Measurements from ENCODE around the gene SOWAHC. TPM values are rescaled to one million over a fixed set of nuclear protein-coding genes. Genes with fewer than 3 reads are reported as not detected.
"Not testable (repeated sequence)": the region's sequence is repeated elsewhere in the genome, so short reads cannot be mapped to it uniquely, and the experiment has no call there.

Gene SOWAHC
- total RNA-seq, 1 experiment from 2014 or later, result 13.1 TPM

- CTCF ChIA-PET, result no interaction called here
- no peaks in the 10 kb centered on the region for H3K4me1 ChIP-seq (ENCODE audit: insufficient read depth, low read length, poor library complexity, severe bottlenecking)
- intact Hi-C loops (cut with micrococcal nuclease; ENCODE audit: unreplicated experiment), result no loop called here
- H3K27me3 ChIP-seq (replicated peaks; ENCODE audit: insufficient read depth, low read depth, low read length, poor library complexity), result no peaks in the 10 kb centered on the region
- H3K36me3 ChIP-seq (ENCODE audit: insufficient read depth, low read length, poor library complexity, severe bottlenecking), result no peaks in the 10 kb centered on the region
- no TSS peak for BruUV-seq (replicated peaks)
- TF ChIP-seq CTCF (conservative IDR thresholded peaks at IDR 0.05; ENCODE audit: low read depth, low read length) (no peak), EZH2 (IDR thresholded peaks at IDR 0.05; ENCODE audit: borderline replicate concordance, low read depth, low read length, poor library complexity, severe bottlenecking) (no peak)
- no peaks in the 10 kb centered on the region for H3K9me3 ChIP-seq (ENCODE audit: low read depth, low read length, poor library complexity, severe bottlenecking)
- no peak overlapping the region for H3K4me3 ChIP-seq (ENCODE audit: low read depth, low read length, poor library complexity, severe bottlenecking)
- DNase-seq (ENCODE audit: low spot score), result no peak
- no peak overlapping the region for H3K27ac ChIP-seq (ENCODE audit: low read depth, low read length, poor library complexity, severe bottlenecking)
- POLR2A ChIA-PET (ENCODE audit: low non-redundant PET), result no interaction called here
Observed at GRCh38 chr2:109636317-109636716, 22.2 kb downstream of the SOWAHC start.

GRCh38 chr2:109637749-109638570 is 23.8 kb downstream of the SOWAHC start:
- ChIA-PET CTCF (no interaction called here), POLR2A (ENCODE audit: low non-redundant PET) (no interaction called here)
- Histone ChIP-seq H3K9me3 (ENCODE audit: low read depth, low read length, poor library complexity, severe bottlenecking) (no peaks in the 10 kb centered on the region), H3K27me3 (replicated peaks; ENCODE audit: insufficient read depth, low read depth, low read length, poor library complexity) (no peaks in the 10 kb centered on the region), H3K27ac (ENCODE audit: low read depth, low read length, poor library complexity, severe bottlenecking) (no peak overlapping the region), H3K4me1 (ENCODE audit: insufficient read depth, low read length, poor library complexity, severe bottlenecking) (no peaks in the 10 kb centered on the region), H3K4me3 (ENCODE audit: low read depth, low read length, poor library complexity, severe bottlenecking) (no peak overlapping the region), H3K36me3 (ENCODE audit: insufficient read depth, low read length, poor library complexity, severe bottlenecking) (no peaks in the 10 kb centered on the region)
- no peak for DNase-seq (ENCODE audit: low spot score)
- BruUV-seq (replicated peaks), result no TSS peak
- intact Hi-C loops (cut with micrococcal nuclease; ENCODE audit: unreplicated experiment), result no loop called here
- TF ChIP-seq CTCF (conservative IDR thresholded peaks at IDR 0.05; ENCODE audit: low read depth, low read length), result no peak
- TF ChIP-seq EZH2 (IDR thresholded peaks at IDR 0.05; ENCODE audit: borderline replicate concordance, low read depth, low read length, poor library complexity, severe bottlenecking), result no peak

DNA sequence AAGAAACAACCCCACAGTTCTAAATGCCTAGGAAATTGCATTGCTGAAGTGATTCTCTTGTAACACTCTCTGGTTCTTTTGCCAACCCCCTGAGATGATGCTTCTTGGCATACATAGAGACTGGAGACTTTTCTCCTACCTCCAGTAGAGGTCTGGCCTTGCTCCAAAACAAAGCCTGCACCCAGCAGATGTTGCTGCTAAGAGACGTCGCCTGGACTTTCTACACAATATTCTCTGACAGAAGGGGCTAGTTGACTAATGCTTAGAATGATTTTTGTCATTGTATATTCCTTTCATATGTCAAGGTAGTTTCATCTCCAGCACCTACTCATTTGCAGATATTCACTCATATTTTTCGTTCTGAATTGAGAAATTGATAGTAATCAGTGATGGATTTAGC is 24.6 kb downstream of the SOWAHC start:
- DNase-seq (ENCODE audit: low spot score), result no peak
- Histone ChIP-seq H3K27me3 (replicated peaks; ENCODE audit: insufficient read depth, low read depth, low read length, poor library complexity) (no peaks in the 10 kb centered on the region), H3K9me3 (ENCODE audit: low read depth, low read length, poor library complexity, severe bottlenecking) (no peaks in the 10 kb centered on the region), H3K4me3 (ENCODE audit: low read depth, low read length, poor library complexity, severe bottlenecking) (no peak overlapping the region), H3K4me1 (ENCODE audit: insufficient read depth, low read length, poor library complexity, severe bottlenecking) (no peaks in the 10 kb centered on the region), H3K36me3 (ENCODE audit: insufficient read depth, low read length, poor library complexity, severe bottlenecking) (no peaks in the 10 kb centered on the region), H3K27ac (ENCODE audit: low read depth, low read length, poor library complexity, severe bottlenecking) (no peak overlapping the region)
- no TSS peak for BruUV-seq (replicated peaks)
- TF ChIP-seq EZH2 (IDR thresholded peaks at IDR 0.05; ENCODE audit: borderline replicate concordance, low read depth, low read length, poor library complexity, severe bottlenecking) (no peak), CTCF (conservative IDR thresholded peaks at IDR 0.05; ENCODE audit: low read depth, low read length) (no peak)
- POLR2A ChIA-PET (ENCODE audit: low non-redundant PET), result no interaction called here
- intact Hi-C loops (cut with micrococcal nuclease; ENCODE audit: unreplicated experiment), result no loop called here
- CTCF ChIA-PET, result no interaction called here

DNA sequence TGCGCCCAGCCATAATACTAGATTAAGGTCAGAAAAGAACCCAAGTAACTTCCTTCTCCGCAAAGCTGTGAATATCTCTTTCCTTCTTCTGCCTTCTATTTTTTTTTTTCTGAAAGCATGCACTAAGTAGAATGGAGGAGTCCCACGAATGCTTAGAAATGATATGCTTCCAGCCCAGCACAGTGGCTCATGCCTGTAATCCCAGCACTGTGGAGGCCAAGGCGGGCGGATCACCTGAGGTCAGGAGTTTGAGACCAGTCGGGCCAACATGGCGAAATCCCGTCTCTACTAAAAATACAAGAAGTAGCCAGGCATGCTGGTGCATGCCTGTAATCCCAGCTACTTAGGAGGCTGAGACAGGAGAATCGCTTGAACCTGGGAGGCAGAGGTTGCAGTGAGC is 25.8 kb downstream of the SOWAHC start:
- BruUV-seq (replicated peaks); H3K9me3 ChIP-seq (ENCODE audit: low read depth, low read length, poor library complexity, severe bottlenecking); DNase-seq (ENCODE audit: low spot score); CTCF ChIA-PET; H3K4me3 ChIP-seq (ENCODE audit: low read depth, low read length, poor library complexity, severe bottlenecking); H3K4me1 ChIP-seq (ENCODE audit: insufficient read depth, low read length, poor library complexity, severe bottlenecking); H3K27ac ChIP-seq (ENCODE audit: low read depth, low read length, poor library complexity, severe bottlenecking); POLR2A ChIA-PET (ENCODE audit: low non-redundant PET); H3K27me3 ChIP-seq (replicated peaks; ENCODE audit: insufficient read depth, low read depth, low read length, poor library complexity); intact Hi-C loops (cut with micrococcal nuclease; ENCODE audit: unreplicated experiment); H3K36me3 ChIP-seq (ENCODE audit: insufficient read depth, low read length, poor library complexity, severe bottlenecking): not testable (repeated sequence)

Measured in A673 (cell line).